A204.1 (cell line): ENCODE results near the gene MAP4K3.
"Not testable (repeated sequence)": the region's sequence is repeated elsewhere in the genome, so short reads cannot be mapped to it uniquely, and the experiment has no call there.

Source experiments
- FAIRE-seq: peaks from 2 replicates; lab custom pipeline; 2012; peaks lifted over from hg19 to GRCh38; lab: Jason Lieb, UNC

MAP4K3 gene

DNA sequence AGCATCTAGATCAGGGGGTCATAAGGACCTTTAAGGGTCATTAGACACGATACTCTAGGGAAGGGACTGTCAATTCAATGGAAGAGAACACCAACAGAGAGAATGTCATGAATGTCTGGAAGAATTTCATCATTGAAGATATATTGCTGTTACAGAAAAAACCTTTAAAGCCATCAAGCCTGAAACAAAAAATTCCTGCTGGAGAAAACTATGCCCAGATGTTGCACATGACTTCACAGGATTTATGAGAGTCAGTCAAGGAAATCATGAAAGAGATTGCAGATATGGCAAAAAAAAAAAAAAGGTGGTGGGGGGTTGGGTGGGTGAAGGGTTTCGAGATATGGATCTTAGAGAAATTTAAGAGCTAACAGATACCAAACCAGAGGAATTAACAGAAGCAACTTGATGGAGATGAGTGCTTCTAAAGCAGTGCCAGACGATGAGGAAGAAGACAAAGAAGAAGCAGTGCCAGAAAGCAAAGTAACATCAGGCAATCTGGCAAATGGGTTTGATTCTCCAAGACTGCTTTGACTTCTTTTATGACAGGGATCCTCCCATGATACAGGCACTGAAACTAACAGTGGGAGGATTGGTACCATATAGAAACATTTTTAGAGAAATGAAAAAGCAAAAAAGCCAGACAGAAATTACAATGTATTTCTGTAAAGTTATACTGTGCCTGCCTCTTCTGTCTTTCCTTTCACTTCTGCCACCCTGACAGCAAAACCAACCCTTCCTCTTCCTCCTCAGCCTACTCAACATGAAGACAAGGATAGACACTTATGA, 28.5 kb downstream of the MAP4K3 start:
- FAIRE-seq, result no peak

DNA sequence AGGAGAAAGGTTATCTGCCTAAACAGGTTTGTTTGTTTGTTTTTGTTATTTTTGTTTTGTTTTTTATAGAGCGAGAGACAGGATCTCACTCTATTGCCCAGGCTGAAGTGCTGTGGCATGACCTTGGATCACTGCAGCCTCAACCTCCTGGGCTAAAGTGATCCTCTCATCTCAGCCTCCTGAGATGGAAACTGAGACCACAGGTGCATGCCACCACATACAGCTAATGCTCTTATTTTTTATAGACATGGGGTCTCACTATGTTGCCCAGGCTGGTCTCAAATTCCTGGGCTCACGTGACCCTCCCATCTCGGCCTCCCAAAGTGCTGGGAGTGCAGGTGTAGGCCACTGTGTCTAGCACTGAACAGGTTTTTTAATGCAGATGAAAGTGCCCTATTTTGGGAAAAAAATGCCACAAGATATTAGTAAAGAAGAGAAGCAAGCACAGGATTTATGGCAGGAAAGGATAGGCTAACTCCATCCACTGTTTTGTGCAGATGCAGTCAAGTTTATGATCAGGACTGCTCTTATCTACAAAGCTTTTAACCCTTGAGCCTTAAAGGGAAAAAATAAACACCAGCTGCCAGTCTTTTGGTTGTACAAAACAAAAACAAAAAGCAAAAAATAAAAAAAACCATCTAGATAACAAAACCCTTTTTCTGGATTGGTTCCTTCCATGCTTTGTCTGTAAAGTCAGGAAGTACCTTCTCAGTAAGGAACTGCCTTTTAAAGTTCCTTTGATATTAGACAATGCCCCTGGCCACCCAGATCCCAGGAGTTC, 29.4 kb downstream of the MAP4K3 start:
- no peak for FAIRE-seq

DNA sequence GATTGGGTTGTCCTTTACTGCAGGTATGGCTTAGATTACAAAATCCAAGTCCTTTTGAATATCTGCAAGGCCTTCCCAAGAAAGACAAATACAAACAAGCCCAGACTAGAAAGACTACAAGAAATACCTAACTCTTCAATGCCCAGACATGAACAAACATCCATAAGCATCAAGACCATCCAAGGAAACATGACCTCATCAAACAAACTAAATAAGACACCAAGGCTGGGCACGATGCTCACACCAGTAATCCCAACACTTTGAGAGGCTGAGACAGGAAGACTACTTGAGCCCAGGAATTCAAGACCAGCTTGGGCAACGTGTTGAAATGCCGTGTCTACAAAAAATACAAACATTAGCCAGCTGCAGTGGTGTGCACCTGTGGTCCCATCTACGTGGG, 31.7 kb downstream of the MAP4K3 start:
- no peak for FAIRE-seq

DNA sequence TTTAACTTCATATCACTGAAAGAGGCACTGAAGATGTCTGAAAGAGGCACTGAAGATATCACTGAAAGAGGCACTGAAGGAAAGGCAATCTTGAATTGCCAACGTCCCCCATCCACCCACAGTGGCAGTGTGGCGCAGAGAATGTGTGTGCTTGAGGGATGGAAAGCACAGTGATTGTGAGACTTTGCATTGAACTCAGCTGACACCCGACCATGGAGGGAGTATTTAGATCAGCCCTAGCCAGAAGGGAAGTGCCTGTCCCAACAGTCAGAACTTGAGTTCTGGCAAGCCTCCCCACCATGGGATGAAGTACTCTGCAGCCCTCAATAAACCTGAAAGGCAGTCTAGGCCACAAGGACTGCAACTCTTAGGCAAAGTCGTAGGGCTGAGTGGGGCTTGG, 33.8 kb downstream of the MAP4K3 start:
- no peak for FAIRE-seq

DNA sequence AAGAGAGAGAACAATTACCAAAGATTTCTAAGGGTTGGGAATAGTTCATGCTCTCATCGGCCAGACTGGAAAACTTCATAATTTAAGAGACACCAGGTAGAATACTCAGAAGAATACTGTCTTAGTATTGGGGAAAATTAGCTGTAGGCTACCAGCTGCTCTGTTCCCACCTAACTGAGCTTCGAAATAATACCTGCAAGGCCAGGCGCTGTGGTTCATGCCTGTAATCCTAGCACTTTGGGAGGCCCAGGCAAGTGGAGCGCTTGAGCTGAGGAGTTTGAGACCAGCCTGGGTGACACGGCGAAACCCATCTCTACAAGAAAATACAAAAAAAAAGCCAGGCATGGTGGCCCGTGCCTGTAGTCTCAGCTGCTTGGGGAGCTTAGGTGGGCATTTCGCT, 35.8 kb downstream of the MAP4K3 start:
- FAIRE-seq, result no peak

DNA sequence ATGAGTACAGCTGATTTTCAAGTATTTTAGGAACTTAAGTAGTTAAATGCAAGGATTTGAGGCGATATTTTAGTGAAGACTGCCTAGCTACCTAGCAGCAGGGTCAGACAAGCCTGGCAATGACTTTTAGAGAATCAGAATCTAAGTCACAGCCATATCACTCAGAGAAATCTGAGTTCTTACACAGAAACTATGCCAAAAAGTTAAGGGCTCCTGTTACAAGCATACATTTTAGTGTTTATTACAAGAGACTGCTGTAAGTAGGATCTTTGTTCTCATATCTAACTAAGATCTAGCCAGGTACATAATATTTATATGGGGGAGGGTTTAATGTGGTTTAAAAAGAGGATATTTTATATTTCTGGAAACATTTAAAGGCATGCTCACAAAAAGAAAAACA, 37.5 kb downstream of the MAP4K3 start:
- FAIRE-seq, result no peak

DNA sequence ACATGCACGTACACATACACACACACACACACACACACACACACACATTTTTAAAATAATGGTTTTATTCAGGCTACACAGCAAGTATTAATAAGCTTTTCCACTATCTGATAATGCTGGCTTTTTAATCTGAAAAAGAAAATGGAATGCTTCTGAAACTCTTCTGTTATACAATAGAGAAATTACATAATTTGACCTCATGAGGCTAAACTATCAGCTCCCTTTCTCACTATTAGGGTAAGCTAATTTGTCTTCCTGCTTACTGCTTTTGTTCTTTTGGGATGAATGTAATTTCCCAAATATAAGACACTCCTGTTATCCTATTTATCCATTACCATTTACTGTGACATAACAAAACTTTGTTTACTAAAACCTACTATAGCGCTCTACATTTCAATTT, 41.8 kb downstream of the MAP4K3 start:
- FAIRE-seq, result no peak

DNA sequence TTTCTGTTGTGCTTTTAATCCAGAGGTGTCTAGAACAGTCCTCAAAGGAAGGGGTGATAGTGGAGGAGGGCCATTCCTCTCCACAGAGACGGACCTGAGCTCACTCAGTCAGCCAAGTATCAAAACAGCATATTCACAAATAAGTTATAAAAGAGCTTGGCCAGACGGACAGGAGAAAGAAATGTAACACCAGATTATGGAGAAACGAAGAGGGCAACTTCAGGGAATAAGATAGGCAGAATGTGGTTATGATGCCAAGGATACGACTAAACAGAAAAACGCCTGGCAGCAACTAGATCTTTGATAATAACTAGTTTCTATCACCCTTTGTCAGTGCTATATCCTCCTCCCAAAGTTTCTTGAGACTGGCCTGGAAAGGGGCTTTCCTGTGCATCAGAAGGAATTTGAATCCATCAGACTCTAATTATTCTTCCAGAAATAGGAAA, 42.5 kb downstream of the MAP4K3 start:
- FAIRE-seq, result no peak

DNA sequence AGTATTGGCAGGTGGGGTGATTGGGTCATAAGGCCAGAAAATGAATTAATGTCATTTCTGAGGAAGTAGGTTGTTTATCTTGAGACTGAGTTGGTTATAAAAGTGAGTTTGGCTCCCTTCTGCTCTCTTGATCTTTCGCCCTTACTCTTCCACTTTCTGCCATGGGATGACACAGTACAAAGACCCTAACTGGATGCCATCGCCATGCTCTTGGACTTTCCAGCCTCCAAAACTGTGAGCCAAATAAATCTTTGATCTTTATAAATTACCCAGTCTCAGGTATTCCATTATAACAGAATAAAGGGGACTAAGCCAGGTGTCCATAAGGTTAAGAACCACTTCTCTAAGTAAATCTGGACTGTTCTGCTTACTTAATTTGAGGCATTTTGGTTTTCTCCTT, 44.4 kb downstream of the MAP4K3 start:
- no peak for FAIRE-seq

DNA sequence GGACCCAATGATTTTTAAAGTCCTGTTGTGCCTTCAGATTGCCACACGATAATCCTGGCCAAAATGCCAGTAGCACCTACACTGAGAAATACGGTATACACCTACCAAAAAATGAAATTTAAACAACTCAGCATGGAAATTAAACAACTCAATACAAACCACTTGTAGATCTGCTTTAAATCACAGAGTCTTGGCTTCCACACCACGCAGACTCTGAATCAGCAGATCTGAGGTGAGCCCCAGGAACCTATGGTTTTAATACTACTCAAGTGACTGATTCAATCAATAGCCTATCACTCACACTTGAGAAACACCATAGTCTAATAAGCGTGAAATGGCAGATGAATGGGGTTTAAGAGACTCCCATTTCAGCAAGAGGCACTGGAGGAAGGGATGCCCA, 46.9 kb downstream of the MAP4K3 start:
- FAIRE-seq, result no peak

DNA sequence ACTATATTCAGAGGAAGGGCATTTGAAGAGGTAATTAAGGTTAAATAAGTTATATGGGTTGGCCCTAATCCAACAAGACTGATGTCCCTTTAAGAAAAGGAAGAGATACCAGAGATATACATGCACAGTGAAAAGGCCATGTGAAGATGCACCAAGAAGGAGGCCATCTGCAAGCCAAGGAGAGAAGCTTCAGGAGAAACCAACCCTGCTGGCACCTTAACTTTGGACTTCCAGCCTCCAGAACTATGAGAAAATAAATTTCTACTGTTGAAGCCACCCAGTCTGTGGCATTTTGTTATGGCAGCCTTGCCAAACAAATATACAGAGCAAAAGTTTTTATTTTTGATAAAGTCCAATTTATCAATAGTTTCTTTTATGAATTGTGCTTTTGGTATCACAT, 51.0 kb downstream of the MAP4K3 start:
- no peak for FAIRE-seq

DNA sequence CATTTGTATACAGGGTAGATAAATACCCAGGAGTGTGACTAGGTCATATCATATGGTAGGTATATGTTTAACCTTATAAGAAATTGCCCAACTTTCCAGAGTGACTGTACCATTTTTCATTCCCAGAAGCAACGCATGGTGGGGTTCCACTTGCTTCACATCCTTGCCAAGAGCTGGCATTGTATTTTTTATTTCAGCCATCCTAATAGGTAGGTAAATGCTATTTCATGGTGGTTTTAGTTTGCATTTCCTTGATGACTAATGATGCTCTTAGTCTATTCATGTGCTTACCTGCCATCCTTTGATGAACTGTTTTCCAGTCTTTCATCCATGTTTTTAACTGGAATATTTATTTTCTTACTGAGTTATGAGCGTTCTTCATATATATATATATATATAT, 51.9 kb downstream of the MAP4K3 start:
- FAIRE-seq, result no peak

DNA sequence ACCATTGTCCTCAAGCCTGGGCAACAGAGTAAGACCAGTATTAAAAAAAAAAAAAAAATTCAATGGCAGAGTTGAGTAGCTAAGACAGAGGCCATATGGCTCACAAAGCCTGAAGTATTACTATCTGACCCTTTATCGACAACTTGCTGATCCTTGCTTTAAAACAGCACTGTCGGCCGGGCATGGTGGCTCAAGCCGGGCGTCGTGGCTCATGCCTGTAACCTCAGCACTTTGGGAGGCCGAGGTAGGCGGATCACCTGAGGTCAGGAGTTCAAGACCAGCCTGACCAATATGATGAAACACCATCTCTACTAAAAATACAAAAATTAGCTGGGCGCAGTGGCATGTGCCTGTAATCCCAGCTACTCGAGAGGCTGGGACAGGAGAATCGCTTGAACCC, 53.0 kb downstream of the MAP4K3 start:
- FAIRE-seq, result not testable (repeated sequence)

DNA sequence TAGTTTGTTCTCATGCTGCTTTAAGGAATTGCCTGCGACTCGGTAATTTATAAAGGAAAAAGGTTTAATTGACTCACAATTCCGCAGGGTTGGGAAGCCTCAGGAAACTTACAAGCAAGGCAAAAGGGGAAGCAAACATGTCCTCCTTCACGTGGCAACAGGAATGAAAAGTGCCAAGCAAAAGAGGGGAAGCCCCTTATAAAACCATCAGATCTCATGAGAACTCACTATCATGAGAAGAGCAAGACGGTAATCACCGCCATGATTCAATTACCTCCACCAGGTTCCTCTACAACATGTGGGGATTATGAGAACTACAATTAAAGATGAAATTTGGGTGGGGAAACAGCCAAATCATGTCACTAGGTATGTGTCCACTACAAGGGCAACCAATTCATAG, 53.9 kb downstream of the MAP4K3 start:
- FAIRE-seq, result no peak

DNA sequence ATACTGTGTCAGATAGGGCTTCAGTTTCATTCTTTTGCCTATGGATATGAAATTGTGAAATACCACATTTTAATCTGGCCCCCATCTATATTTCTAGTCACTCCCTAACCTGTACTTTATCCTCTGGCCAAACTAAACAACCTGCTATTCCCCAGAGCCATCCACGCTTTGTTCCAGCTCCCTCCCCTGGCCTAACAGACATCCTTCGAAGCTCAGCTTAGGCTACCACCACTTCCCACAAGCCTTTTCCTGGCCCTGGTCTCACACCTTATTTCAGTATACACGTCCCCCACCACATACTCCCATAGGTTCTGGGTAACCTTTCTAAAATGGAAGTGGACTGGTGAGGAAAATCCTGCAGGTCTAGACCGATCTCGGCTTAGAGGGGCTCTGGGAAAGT, 55.4 kb downstream of the MAP4K3 start:
- FAIRE-seq, result no peak

DNA sequence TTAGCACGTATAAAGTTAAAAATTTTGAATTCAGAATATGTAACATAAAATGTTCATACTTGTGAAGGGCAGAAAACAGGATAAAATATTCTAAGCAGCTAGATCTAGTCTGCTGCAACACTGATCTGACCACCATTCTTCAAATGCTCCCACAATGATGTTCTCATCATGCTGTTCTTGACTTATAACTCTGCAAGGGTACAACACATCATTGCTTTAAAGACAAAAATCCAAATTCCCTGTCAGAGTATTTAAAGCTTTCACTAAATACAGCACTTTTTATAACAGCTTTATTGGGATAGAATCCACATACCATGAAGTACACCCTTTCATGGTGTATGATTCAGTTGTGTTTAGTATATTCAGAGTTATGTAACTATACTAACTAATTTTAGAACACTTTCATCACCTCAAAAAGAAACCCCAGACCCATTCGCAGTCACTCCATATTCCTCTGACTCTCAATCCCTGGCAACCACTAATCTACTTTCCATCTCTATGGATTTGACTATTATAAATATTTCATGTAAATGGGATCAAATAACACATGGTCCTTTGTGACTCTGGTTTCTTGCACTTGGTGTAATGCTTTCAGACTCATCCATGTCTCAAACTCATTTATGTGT, 56.4 kb downstream of the MAP4K3 start:
- no peak for FAIRE-seq

DNA sequence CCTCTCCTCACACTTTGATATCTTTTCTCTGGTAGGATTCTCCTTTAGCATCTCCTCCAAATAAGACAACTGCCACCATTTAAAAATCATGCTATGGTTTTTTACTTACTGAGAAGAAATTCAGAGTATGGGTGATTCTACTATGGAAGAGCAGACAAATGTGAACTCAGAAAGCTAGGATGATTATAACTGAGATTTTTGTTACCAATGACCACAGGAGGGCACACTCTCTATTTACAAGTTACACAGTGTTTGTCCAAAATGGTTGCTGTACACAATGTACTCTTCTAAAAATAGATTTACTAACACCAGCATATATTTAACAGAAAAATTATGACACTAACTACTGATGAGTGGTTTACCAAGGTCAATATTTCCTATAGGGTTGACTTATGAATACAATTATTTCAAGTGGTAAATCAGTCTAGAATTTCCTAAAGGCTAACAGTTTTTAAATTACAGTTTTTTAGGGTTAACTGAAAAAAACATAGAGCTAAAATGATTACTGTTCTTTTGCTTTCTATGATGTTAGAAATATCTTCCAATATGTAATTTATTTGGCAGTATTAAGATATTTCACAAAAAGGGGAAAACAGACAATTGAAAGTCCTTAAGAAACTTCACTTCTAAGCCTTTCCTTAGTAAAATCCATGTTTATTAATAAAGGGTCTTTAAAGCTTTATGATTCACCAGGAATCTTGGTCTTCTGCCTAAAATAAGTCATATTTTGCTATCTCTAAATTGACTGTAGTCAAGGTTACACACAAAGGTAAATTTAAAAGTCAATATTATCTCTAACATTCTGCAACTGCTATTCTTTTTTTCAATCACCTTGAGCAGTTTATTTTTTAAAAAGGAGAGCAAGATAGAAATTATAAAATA, 57.2 kb downstream of the MAP4K3 start:
- peak; percentile 94 for FAIRE-seq

DNA sequence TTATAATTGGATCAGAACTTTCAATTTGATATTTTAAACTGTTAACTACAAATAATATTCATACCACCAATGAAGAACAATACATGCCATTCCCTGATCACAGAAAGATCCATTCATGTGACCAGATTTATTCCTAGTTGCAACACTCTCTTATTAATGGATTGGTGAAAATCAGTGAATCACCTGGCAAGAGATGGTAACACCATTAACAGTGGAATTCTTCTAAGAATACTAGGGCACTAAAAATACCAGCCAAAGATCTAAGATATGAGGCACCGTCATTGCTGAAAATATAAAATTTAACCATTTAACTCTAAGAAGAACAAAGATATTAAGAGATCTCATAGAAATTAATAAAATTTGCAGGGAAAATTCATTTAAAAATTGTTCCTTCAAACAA, 58.1 kb downstream of the MAP4K3 start:
- peak; percentile 16 for FAIRE-seq

DNA sequence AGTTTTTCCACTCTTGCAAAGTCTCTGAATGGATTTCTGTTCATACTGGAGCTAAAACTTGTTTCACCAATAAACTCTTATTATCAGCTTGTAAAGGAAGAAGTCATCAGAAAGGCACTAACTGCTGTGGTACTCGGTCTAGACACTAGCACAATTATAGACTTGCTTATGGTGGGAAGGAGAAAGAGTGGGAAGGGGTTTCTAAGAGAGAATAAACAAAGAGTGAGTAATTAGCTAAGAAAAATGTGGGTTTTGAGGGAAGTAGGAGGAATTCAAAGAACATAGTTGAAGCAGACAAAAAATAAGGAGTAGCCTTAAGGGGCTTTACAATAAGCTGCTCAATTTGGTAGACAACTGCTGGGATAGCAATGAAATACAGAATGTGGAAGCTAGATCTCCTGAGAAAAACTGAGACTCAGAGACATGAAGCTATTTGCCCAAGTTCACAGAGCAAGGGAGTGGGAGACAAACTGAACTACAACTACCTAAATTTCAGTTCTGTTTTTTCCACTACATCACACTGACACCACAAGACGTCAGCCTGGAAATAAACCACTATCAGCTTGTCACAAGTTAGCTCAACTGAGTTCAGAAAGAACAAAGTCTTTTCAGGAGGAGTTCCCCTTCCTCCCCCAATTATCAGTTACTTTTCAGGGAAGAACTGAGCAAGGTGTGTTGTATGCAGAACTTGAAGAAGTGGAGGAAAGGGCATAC, 59.7 kb downstream of the MAP4K3 start:
- FAIRE-seq, result no peak

DNA sequence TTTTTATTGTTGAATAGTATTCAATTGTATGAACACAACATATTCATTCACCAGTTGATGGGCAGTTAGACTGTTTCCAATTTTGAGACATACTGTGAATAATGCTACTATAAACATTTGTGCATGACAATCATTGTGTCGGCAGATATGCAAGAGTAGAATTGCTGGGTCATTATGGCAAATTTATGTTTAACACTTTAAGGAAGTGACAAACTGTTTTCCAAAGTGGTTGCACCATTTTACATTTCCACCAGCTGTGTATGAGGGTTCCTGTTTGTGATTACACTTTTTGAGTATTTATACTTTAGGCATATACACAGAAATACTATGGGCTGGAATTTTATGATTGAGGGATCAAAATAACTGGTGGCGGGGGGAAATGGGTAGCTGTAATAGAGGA, 61.2 kb downstream of the MAP4K3 start:
- FAIRE-seq, result no peak

DNA sequence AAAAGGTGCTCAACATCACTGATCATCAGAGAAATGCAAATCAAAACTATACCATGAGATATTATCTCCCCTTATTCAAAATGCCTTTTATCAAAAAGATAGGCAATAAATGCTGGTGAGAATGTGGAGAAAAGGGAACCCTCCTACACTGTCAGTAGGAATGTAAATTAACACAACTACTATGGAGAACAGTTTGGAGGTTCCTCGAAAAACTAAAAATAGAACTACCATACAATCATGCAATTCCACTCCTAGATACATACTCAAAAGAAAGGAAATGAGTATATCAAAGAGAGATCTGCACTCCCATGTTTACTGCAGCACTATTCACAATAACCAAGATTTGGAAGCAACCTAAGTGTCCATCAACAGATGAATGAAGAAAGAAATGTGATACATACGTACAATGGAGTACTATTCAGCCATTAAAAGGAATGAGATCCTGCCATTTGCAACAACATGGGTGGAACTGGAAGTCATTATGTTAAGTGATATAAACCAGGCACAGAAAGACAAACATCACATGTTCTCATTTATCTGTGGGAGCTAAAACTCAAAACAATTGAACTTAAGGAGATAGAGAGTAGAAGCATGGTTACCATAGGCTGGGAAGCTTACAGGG, 63.8 kb downstream of the MAP4K3 start:
- FAIRE-seq, result no peak
